HK-2 (cell line): ENCODE data around the gene OR1M1.

Experiments
- DNase-seq: peaks from one replicate; pipeline ENCODE4 v3.0.0-alpha.2; 2018; ENCODE audit not compliant: unreplicated experiment

Gene OR1M1

GRCh38 chr19:9075064-9075949 is 11.6 kb upstream of the OR1M1 start:
- DNase-seq: peak; percentile 96

- no peak for DNase-seq
These were observed 10.0 kb upstream of the OR1M1 start for GRCh38 chr19:9076901-9077300.

- no peak for DNase-seq
These were observed 8.2 kb upstream of the OR1M1 start for GRCh38 chr19:9078651-9079050.

GRCh38 chr19:9107375-9107774 is 20.5 kb downstream of the OR1M1 start, which contains the start of gene OR7G2:
OR7G2 (minus strand) TSS chr19:9107475; CDS start chr19:9103243, 4,232 bp downstream.
- DNase-seq: no peak

- DNase-seq: no peak
These were observed 23.1 kb downstream of the OR1M1 start for GRCh38 chr19:9109959-9110358.

- no peak for DNase-seq
These were observed 28.5 kb downstream of the OR1M1 start, which contains the start of gene OR7G1 for GRCh38 chr19:9115307-9115813. OR7G1 (minus strand) TSS chr19:9115763; CDS start chr19:9115763, 0 bp downstream.

GRCh38 chr19:9116547-9116946 is 29.7 kb downstream of the OR1M1 start:
- no peak for DNase-seq

- no peak for DNase-seq
These were observed 40.1 kb downstream of the OR1M1 start, which contains the start of gene OR7G3 for GRCh38 chr19:9126900-9127405. OR7G3 (minus strand) TSS chr19:9126950; CDS start chr19:9126950, 0 bp downstream.

- DNase-seq: no peak
These were observed 41.3 kb downstream of the OR1M1 start for GRCh38 chr19:9128171-9128570.

- DNase-seq: no peak
These were observed 44.1 kb downstream of the OR1M1 start for GRCh38 chr19:9130965-9131364.

- DNase-seq: no peak
These were observed 45.6 kb downstream of the OR1M1 start for GRCh38 chr19:9132422-9132821.

- DNase-seq: no peak
These were observed 52.8 kb downstream of the OR1M1 start for GRCh38 chr19:9139609-9140158.

GRCh38 chr19:9140159-9140874 is 53.5 kb downstream of the OR1M1 start, which contains the start of gene ZNF317:
ZNF317 (plus strand) TSS chr19:9140397; CDS start chr19:9156017, 15,620 bp downstream.
- peak; percentile 85 for DNase-seq

- DNase-seq: no peak
These were observed 58.1 kb downstream of the OR1M1 start for GRCh38 chr19:9144920-9145319.
